HG03469 (cell line): ENCODE data around the gene MYO5B.
A peak's percentile ranks its signal among the peaks of the same experiment; 100 is the strongest.
"Not testable (repeated sequence)": the region's sequence is repeated elsewhere in the genome, so short reads cannot be mapped to it uniquely, and the experiment has no call there.

ENCODE experiments used
- ATAC-seq: cut with Tn5 transposase; IDR thresholded peaks from one replicate; pipeline ENCODE4 v1.9.1; 2021; ENCODE audit warnings: mild to moderate bottlenecking, moderate library complexity, moderate number of reproducible peaks; ENCODE audit not compliant: unreplicated experiment

The MYO5B gene

DNA sequence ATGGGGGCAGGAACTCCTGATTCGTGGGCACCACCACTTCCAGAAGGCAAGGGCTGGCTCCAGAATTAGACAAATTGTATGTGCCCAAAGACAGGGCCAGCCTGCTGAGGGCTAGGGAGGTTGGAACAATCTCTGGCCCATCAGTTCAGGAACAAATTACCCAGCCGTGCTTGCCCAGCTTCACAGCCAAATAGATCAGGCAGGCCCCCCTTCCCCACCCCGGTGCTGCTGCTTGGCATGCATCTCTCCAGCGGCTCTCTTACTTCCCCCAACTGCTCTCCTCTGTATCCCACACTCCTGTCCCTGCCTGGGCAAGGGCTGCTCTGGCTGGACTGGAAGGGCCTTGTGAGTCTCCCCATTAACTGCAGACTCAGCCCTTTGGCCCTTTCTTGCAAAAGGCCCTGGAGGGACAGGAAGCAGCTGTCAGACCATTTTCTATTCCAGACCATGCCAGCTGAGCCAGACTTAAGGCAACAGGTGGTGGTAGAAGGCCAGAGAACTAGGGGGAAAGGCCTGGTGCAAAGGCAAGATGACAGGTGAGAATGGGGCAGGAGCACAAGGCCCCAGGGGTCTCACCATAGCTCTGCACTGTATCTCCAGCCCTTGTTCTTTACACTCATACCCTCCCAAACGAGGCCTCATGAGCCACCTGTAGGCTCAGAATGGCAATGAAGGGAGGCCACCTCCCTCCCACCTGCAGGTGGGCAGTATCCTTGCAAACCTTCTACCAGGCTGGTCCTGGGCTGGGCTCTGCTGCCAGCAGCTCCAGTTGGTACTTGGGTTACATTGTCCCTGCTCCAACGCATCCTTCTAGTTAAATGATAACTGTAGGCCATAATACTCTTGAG is 350.9 kb downstream of the MYO5B start:
- ATAC-seq: no peak

DNA sequence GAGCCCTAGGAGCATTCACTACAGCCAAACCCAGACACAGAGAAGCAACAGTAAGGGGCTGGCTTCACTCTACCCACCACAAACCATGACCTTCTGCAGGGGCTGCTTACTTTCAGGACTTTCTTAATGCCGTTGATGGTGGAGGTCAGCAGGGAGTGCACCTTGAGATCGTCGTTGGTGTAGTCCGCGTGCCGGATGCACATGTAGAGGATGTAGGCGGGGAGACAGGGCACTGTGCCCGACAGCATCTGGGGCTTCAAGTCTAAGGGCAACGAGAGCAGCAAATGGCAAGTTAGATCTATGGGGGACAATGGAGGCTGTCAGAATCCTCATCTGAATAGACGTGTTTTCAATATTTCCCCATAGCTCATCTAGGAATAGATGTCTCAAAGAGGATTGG is 351.8 kb downstream of the MYO5B start:
- ATAC-seq: no peak

DNA sequence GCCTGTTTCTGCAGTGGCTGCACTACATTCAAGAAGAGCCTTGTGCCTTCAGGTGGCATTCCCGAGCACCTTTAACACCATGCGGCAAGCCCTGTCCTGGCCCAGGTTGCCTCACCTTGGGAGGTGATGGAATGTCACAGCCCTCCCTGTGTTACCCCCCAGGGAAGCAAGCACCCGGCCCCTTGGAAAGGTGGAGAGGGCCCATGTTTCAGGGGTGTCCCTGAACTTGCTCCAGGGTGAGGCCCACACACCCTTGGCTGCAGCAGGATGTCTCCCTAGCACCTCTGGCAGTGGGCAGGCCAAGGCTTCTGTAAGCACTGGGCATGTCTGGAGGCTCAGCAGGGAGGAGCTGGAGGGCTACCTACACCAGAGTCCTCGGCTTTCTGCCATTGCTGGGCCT is 352.3 kb downstream of the MYO5B start:
- no peak for ATAC-seq

DNA sequence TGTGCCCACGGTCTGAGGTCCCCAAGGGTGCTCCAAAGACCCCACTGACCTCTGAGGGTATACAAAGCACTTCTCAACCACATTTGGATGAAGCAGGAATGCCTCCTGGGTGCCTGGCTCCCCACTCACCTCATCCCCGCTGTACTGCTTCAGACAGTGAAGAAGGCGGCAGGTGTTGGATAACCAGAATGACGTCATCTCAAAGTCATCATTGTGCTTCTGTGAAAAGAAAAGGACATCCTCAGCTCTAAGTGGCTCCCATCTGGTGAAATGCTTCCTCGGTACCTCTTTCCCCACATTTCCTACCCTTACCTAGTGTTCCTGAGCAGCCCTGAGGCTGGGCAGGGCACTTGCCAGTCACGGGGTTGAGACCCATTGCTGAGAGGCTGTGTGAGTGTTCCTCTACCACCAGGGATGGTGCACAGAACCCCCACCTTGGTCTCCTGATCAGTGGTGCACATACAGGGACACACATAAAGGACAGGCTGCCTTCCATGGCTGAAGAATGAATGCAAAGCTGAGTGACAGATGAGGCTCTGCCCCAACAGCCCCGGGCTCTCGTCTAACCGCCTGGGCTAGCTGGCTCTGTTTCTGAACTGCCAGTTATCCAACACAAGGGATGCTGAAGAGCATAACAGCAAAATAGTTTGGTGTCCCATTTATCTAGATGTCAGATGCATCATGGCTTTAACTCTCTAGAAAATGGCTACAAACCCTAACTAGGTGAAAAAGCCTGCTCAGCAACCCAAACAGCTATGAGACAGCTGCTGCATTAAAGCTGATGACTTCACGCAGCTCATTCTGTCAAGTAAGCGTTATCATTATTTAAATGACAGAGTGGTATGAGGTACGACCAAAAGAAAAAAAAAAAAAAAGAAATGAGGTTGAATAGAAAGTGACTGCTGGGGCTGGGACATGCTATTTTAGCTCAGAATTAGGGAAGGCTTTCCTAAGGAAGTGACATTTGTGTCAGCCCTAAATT is 353.4 kb downstream of the MYO5B start:
- no peak for ATAC-seq

DNA sequence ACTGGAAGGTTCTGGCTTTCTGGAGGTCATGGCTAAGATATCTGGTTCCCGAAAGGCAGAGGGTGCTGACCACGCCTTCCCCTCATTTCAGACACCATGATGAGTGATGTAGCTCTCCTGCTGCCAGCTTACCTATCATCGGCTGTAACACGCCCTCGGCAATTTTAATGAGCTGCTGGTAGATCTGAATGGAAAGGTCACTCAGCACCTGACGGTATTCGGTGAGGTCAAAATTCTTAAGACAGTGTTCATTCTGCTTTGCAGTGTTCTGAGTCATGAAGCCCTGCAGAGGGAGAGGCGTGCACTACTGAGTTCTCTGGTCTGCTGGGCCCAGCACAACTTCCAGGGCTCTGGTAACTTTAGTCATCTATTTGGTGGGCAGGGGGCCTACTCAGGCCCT is 355.9 kb downstream of the MYO5B start:
- ATAC-seq: no peak

DNA sequence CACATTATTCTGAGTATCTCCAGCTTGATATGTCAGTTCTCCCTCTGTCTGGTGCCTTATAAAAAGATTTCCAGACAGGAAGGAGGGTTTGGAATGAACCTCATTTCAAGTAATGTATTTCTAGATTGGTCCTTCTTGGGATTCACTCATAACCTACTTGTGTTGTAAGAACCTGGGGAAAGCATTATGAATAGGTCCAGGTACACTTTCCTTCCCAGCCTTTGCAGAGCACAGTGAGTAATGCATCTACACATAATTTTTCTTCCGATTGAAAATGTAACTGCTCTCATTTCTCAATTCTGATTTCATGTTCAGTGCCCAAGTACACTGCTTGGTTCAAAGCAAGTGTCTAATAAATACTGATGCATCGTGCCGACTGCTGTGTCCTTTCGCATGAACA is 356.6 kb downstream of the MYO5B start:
- ATAC-seq: no peak

DNA sequence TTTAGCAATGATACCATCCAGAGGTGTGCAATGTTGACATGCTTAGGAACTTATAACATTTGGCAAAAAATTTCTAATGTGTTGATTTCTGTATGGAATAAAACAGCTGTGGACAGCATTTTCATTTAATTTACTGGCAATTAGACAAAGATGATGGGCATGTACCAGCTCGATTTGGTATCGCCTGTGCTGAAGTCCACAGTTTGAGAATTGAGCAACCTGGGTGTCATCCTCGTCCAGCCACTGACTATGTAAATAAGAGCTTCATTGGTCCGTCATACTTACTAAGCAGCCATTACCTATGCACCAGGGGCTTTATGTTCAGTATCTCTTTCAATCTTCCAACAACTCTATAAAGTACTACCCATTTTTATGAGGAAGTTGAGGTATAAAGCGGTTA is 357.1 kb downstream of the MYO5B start:
- ATAC-seq: no peak

DNA sequence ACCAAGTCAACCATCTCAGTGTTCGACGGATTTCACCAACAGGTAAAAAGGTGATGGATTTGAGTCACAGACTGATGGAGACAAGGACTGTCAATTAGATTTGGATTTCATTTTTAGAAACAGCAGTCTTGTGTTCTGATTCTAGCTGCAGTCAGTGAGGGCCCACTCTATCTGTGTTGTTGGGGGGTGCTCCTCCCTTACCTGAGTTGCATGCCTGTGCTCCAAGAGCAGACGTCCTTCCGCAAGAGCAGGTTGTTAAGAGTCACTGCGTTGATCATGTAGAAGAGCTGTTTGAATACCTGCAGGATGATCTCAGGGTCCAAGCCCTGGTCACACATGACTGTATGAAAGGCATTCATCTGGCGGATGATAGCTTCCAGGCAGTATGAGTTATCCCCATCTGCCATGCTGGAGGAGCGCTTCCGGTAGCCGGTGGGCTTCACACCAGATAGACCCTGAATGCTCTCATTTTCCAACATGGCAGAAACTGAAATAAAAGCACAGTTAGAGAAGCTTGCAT is 357.6 kb downstream of the MYO5B start:
- not testable (repeated sequence) for ATAC-seq

DNA sequence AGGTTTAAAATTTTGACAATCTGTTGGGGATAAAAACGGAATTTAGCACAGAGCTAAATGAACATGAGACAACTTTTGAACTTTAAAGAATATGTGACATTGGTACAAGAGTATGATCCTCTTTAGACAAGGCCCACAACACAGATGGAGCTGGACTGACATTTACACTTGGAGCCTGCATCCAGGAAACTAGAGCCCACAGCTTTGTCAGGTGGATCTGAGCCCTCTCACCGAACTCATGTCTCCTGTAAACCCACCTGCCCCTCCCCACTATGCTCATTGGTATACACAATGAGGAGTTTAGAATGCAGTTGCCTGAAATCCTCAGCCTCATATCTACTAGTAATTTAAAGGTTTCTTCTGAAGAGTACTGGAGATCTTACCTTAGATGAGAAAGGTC is 359.5 kb downstream of the MYO5B start:
- no peak for ATAC-seq

DNA sequence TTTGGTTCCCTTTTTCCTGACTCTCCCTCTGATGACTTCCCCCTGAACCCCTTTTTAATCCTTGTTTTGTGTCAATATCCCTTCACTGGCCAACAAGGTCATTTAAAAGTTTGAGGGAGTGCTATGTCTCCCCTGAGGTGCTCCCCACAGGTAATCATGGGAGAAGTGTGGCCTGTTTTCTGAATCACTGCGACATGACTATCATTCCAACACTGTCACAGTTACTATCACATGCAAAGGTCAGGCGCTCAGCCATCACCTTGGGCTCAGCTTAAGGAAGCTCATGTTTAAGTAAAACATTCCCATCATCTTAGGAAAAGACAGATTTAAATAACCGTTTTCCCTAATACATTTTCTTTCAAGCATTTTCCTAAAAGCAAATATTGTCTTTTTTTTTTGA is 360.7 kb downstream of the MYO5B start:
- ATAC-seq: no peak

DNA sequence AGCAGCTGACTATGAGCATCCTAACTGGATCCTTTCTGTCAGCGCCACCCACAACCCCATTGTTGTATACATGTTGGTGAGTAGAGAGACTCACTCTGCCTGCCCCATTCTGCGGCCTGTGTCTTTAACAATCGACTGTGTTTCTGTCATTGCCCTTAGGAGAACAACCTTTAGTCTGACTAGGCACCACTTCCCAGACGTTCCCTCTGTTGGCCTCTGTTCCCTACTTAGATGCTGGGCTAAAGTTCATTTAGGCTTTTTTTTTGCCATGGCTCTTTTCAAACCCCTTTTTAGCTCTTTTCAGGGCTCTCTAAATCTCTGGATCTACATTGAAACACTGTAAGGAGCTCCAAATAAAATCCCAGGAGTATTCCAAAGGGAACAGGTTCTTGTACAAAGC is 361.1 kb downstream of the MYO5B start:
- no peak for ATAC-seq

DNA sequence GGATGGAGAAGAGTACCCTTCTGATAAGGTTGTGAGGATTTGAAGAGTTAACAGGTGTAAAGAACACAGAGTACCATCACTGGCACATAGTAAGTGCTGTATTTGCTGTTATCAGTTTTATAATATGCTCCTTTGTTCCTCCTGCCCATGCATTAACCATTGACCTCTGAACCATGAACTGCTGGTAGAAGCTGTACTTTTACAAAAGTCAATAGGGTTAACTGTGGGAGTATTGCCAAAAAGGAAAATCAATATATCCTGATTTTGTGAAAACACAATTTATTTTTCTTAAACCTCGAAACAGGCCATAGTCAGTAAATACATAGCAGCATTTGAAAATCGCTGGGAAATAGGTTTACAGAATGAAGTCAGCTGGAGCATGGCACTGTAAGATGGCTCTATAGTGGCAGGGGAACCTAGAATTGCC is 362.7 kb downstream of the MYO5B start:
- no peak for ATAC-seq

DNA sequence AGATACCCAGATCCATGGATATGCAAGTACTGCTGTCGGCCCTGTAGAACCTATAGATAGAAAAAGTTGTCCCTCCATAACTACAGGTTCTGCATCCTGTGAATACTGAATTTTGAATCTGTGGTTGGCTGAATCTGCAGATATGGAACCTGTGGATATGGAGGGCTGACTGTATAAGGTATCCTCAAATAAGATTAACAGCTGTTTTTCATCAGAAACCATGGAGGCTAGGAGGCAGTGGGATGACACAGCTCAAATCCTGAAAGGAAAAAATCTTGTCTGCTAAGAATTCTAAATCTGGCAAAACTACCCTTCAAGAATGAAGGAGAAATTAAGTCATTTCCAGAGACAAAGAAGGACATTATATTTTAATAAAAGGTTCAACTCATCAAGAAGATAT is 367.0 kb downstream of the MYO5B start:
- no peak for ATAC-seq

DNA sequence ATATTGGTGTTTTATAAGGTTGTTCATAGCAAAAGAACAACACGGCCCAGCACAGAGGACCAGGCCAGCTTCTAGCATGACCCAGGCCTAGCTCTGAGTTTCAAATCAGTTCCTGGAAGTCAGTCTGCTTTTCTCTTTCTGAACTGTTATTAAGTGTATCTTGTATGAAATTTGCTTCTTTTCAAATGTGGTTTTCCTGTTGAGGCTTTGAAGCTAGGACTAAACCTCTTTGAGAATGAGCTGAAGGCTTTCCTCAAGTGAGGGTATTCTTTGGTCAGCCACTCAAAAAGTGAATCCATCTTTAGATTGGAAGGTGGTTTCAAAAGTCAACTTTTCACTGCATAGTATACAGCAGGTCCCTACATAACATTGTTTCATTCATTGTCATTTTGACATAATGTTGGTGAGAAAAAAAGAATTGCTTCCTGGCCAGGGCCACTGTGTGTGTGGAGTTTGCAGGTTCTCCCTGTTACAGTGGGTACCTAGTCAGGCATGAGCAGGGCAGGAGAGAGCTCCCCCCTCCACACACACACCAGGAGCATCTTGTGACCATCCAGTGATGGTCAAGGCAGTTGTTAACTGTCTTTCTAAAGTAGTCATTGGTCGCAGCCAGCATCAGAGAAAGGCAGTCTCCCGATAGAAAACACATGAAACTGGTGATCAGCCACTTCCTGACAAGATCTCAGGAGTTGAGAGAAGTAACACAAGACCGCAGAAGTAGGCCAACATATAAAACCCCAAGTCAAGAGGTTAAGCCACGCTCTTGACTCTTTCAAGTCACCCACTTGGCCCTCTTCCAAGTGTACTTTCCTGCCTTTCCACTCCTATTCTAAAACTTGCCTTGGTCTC is 374.9 kb downstream of the MYO5B start:
- no peak for ATAC-seq

DNA sequence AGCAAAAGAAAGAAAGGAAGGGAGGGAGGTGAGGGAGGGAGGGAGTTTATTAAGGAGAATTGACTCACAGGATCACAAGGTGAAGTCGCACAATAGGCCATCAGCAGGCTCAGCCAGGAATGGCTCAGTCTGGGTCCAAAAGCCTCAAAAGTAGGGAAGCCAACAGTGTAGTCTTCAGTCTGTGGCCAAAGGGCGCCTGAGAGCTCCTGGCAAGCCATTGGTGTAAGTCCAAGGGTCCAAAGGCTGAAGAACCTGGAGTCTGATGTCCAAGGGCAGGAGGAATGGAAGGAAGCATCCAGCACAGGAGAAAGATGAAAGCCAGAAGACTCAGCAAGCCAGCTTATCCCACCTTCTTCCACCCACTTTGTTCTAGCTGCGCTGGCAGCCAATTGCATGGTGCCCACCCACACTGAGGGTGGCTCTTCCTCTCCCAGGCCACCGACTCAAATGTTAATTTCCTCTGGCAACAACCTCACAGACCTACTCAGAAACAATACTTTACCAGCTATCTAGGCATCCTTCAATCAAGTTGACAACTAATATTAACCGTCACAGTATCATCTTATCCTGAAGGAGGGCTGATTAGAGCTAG is 375.8 kb downstream of the MYO5B start:
- no peak for ATAC-seq

DNA sequence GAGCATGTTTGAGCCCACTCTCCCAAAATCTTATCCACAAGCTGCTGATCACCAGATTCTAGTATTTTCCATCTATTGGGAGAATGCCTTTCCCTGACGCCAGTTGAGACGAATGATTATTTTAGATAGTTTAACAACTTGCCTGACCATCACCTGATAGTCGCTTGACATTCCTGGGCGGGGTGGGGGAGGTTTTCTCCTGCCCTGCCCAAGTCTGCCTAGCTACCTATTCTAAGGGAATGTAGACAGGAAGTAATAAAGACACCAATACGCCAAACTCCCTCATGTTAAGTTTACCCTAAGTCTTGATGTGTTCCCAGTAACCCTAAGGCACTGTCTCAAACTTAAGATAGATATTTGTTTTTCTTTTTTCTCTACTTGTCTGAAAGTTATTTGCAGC is 377.0 kb downstream of the MYO5B start:
- no peak for ATAC-seq

DNA sequence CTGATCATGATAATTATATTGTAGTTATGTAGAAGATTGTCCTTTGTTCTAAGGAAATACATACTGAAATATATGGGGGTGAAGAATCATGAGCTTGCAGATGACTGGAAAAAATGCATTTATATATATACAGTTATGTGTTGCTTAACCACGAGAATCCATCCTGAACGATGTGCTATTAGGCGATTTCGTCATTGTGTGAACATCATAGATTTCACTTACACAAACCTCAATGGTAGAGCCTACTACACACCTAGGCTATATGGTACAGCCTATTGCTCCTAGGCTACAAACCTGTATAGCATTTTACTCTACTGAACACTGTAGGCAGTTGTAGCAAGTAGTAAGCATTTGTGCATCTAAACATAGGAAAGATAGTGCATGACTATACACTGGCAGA is 379.0 kb downstream of the MYO5B start:
- no peak for ATAC-seq

DNA sequence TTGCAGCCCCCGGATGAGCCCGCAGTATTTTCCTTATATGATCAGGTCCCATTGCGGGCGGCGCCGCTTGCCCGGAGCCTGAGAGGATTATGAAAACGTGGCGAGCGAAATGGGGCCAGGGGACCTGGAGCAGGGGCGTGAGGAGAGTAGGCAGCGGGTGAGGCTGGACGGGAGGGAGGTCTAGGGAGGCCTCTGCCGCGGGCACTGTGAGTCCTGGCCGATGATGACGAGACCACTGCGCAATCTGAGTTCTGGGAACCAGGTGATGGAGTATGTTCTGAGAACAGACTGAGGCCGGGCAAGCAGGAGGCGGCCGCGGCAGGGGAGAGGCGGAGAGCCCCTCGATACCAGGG is 380.8 kb downstream of the MYO5B start:
- ATAC-seq: no peak

DNA sequence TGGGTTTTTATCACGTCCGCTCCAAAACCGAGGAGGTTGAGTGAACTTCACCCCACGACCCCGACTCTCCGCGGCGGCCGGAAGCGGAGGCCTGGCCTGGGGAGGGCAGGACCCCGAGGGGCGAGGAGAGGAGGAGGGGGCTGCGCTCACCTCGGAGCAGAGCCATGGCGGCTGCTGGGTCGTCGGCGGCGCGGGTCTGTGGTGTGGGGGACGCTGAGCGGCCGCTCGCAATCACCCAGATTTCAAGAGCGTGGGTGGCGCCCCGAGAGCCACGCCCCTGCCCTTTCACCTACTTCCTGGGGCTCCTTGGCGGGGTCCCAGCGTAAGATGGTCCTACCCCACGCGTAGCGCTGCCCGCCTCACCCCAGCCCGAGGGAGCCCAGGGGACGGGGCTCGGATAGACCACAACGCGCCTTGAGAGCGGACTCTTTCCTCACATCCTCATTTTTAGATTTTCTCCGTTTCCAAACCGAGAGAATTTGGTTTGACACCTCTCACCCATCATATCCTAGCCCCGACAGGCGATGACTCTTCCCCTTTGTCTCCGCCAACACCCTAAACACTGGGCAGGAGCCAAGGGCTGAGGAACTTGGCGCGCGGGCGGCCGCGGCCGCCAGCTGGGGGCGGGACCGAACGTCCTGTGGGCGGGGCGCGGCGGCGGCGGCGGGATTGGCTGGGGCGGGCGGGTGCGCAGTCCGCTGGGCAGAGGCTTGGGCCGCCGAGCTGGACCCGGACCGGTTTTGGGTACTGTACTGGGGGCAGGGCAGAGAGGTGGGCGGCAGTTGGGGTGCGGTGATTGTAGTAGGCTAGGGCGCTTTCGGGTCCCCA is 381.4 kb downstream of the MYO5B start, which contains the start of gene ACAA2:
Gene ACAA2, minus strand, starts transcription at position 215 of the 828 bp plus-strand sequence. Its CDS starts 49 bp downstream, at position 166.
- ATAC-seq: peak; percentile 67

DNA sequence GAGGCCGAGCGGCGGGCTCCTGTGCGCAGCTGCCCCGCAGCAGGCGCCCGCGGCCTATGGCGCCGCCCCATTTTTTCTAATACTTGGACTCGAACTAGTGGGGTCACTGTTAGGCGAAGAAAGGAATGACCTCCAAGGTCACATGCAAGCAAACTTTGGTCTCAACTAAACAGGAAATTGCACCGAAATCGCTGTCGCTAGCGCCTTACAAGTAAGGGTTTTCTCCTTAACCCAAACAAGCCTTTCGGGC is 382.0 kb downstream of the MYO5B start:
- ATAC-seq: peak; percentile 19
